Gastrocnemius medialis (tissue), 4 donors: Measurements from ENCODE around the gene POLE. TPM values are rescaled to one million over a fixed set of nuclear protein-coding genes. Genes with fewer than 3 reads are reported as not detected.

Experiments used
- ATAC-seq, 2 donors: fragments of 150-250 bp; one replicate each; pipeline ENCODE4 v1.9.1; 2016
- DNase-seq, 2 donors: peaks; one replicate each; pipeline ENCODE4 v3.0.0-alpha.2; 2019
- H3K27ac ChIP-seq, 4 donors: fragments of 200-600 bp; sonication (generic); 1 replicate in 1 of 4; 2 replicates in 3 of 4; pipeline ENCODE4 v1.5.1; 2016 to 2018; ENCODE audit warnings: mild to moderate bottlenecking in 2 of 4, moderate library complexity in 1 of 4
- H3K27me3 ChIP-seq, 3 donors: fragments of 200-600 bp; sonication (generic) in 2 of 3; 1 replicate in 1 of 3; 2 replicates in 2 of 3; pipeline versions ENCODE4 v1.5.1 to v1.6.0; 2016 to 2019; ENCODE audit warnings: mild to moderate bottlenecking in 1 of 3, moderate library complexity in 1 of 3
- H3K36me3 ChIP-seq, 2 donors: fragments of 200-600 bp; sonication (generic) in 1 of 2; one replicate each; pipeline ENCODE4 v1.5.1; 2017 to 2018
- H3K4me1 ChIP-seq, 2 donors: fragments of 200-600 bp; sonication (generic) in 1 of 2; one replicate each; pipeline ENCODE4 v1.5.1; 2016 to 2017; ENCODE audit warnings: mild to moderate bottlenecking in 2 of 2
- H3K4me3 ChIP-seq, 4 donors: fragments of 200-600 bp; sonication (generic) in 3 of 4; 1 replicate in 1 of 4; 2 replicates in 3 of 4; pipeline ENCODE4 v1.5.1; 2016 to 2019; ENCODE audit warnings: mild to moderate bottlenecking in 2 of 4
- H3K9me3 ChIP-seq, 3 donors: fragments of 200-600 bp; sonication (generic) in 2 of 3; 1 replicate in 1 of 3; 2 replicates in 2 of 3; pipeline ENCODE4 v1.5.1; 2016 to 2019
- POLR2A ChIP-seq, 2 donors: fragments of 450-650 bp; IDR thresholded peaks; one replicate each; pipeline ENCODE4 v1.6.1; 2017; ENCODE audit warnings: antibody characterized with exemption in 2 of 2, mild to moderate bottlenecking in 2 of 2, moderate library complexity in 2 of 2
- in situ Hi-C, 4 donors: fragments of 200-750 bp; cut with MboI; loops; one replicate each; pipeline versions ENCODE4 v1.15.0 to v1.8.0; 2017; ENCODE audit warnings: low sequenced_read_pairs in 4 of 4
- intact Hi-C: fragments of 100-400 bp; cut with DNase I; formaldehyde crosslinking; loops from one replicate; pipeline ENCODE4 v1.15.1; 2023; ENCODE audit warnings: low total_unique reads
- total RNA-seq, 4 donors: library from RNA; depleted of rRNA; stranded (reverse); fragments of >200 nt; gene quantifications; one replicate each; pipeline versions ENCODE4 v1.1.0 to v1.2.3, GENCODE V29; 2016
- TF ChIP-seq, protein P1 (sequence below), 5 experiments: fragments of 450-650 bp in 3 of 5; fragments of 200-600 bp in 2 of 5; sonication (generic) in 2 of 5; IDR thresholded peaks in 4 of 5; conservative IDR thresholded peaks in 1 of 5; 1 replicate in 4 of 5; 2 replicates in 1 of 5; pipeline ENCODE4 v1.5.1; 2016 to 2019; ENCODE audit warnings: antibody characterized with exemption in 5 of 5, mild to moderate bottlenecking in 3 of 5, moderate library complexity in 3 of 5

POLE gene
- total RNA-seq, 4 donors from 2014 or later: 7.1 to 18.7 (median 11.1) TPM

DNA sequence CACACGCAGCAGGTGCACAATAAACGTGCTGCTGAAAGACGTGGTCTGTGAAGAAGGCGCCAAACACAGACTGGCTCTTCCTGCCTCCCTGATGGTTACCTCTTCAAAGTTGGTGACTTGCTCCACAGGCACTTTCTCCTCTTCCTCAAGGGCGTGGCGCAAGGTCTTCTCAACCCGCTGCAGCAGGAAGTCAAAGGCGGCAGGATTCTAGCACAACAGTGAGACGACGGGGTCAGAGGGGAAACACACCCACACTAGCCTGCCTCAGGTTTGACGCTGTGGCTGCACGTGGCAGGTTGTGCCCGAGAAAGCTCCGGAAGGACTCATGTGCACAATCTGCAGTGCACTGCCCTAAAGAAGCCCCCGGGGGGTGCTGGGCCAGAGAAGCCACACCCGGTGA, 15.0 kb downstream of the POLE start:
- H3K4me1 ChIP-seq: no peaks in the 10 kb centered on the region
- intact Hi-C loops (no loop called here), in situ Hi-C loops (no loop called here)
- ATAC-seq (no peak), DNase-seq (no peak)
- H3K27me3 ChIP-seq: no peaks in the 10 kb centered on the region
- TF ChIP-seq, protein P1, sequence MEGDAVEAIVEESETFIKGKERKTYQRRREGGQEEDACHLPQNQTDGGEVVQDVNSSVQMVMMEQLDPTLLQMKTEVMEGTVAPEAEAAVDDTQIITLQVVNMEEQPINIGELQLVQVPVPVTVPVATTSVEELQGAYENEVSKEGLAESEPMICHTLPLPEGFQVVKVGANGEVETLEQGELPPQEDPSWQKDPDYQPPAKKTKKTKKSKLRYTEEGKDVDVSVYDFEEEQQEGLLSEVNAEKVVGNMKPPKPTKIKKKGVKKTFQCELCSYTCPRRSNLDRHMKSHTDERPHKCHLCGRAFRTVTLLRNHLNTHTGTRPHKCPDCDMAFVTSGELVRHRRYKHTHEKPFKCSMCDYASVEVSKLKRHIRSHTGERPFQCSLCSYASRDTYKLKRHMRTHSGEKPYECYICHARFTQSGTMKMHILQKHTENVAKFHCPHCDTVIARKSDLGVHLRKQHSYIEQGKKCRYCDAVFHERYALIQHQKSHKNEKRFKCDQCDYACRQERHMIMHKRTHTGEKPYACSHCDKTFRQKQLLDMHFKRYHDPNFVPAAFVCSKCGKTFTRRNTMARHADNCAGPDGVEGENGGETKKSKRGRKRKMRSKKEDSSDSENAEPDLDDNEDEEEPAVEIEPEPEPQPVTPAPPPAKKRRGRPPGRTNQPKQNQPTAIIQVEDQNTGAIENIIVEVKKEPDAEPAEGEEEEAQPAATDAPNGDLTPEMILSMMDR (IDR thresholded peaks at IDR 0.05 in 4 of 5, conservative IDR thresholded peaks at IDR 0.05 in 1 of 5): no peak
- TF ChIP-seq POLR2A (IDR thresholded peaks at IDR 0.05): no peak
- no peaks in the 10 kb centered on the region for H3K9me3 ChIP-seq
- no peak overlapping the region for H3K4me3 ChIP-seq
- peaks cover 3 to 68% of the 10 kb centered on the region in 2 donors for H3K36me3 ChIP-seq
- no peak overlapping the region for H3K27ac ChIP-seq

DNA sequence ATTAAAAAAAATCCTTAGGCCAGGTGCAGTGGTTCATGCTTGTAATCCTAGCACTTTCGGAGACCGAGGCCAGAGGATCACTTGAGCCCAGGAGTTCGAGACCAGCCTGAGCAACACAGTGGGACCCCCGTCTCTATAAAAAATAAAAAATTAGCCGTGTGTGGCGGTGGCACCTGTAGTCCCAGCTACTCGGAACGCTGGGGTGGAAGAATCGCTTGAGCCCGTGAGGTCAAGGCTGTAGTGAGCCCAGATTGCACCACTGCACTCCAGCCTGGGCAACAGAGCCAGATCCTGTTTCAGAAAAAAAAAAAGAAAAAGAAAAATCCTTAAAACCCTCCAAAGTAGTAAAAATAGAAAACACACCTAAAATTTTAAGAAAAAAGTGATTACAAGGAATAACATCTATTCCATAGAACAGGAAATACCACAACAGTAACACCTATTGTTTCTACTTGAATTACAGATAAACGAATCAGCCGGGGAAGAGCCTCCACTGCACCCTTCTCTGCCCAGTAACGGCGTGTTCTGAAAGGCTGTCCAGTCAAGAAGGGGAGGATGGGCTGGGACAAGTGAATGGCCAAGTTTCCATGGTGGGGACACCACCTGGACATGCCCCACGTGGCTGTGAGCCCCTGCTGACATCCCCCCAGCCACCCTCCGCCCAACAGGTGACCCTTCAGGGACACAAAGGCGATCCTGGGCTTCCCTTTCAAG, 17.8 kb downstream of the POLE start:
- H3K27me3 ChIP-seq: no peaks in the 10 kb centered on the region
- TF ChIP-seq, protein P1 (IDR thresholded peaks at IDR 0.05 in 4 of 5, conservative IDR thresholded peaks at IDR 0.05 in 1 of 5): no peak
- no peak for TF ChIP-seq POLR2A (IDR thresholded peaks at IDR 0.05)
- in situ Hi-C loops: no loop called here
- intact Hi-C loops: no loop called here
- no peak overlapping the region for H3K27ac ChIP-seq
- no peaks in the 10 kb centered on the region for H3K9me3 ChIP-seq
- DNase-seq: no peak
- H3K36me3 ChIP-seq: peaks cover 0 to 71% of the 10 kb centered on the region in 2 donors
- no peaks in the 10 kb centered on the region for H3K4me1 ChIP-seq
- no peak for ATAC-seq
- no peak overlapping the region for H3K4me3 ChIP-seq

DNA sequence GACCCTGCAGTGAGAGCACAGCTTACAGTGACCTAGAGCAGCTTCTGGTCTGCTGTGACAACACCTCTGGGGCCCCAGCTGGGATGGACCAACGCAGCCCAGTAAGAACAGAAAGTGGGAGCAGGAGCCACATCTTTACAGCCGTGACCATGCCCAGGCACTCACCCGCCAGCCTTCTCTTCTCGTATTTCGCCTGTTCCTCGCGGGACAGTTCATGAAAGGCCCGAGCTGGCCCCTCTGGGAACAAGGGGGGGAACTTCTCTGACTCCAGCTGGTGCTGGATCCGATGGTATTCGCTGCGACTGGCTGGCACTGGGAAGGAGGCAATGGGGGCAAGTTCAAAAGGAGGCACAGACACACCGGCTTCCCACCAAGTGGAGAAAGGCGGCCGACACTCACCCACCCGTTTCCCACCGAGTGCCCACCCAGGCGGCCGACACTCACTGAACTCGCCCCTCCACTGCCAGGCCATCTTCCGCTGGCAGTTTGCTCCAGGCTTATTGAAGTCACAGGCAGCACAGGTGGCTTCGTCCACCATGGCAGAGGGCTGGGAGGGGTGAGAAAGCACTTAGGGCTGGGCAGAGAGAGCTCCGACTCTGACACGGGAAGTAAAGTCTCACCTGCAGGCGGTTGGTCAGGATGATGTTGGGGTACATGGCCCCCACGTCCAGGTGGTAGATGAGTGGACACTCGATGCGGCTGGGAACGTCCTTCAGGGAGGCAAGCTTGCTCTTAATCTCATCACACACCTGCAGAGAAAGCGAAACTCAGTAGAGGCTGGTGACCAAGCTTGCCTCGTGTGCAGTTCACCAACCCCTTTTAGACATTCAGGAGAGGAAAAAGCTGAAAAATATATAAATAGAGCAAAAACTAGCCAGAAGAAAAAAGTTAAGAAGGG, 18.7 kb downstream of the POLE start:
- H3K36me3 ChIP-seq: peaks cover 0 to 77% of the 10 kb centered on the region in 2 donors
- intact Hi-C loops (no loop called here), in situ Hi-C loops (no loop called here)
- no peaks in the 10 kb centered on the region for H3K4me1 ChIP-seq
- H3K4me3 ChIP-seq: no peak overlapping the region
- H3K27me3 ChIP-seq: no peaks in the 10 kb centered on the region
- H3K27ac ChIP-seq: no peak overlapping the region
- DNase-seq (no peak), ATAC-seq (no peak)
- TF ChIP-seq POLR2A (IDR thresholded peaks at IDR 0.05): no peak
- TF ChIP-seq, protein P1 (IDR thresholded peaks at IDR 0.05 in 4 of 5, conservative IDR thresholded peaks at IDR 0.05 in 1 of 5): no peak
- H3K9me3 ChIP-seq: no peaks in the 10 kb centered on the region

DNA sequence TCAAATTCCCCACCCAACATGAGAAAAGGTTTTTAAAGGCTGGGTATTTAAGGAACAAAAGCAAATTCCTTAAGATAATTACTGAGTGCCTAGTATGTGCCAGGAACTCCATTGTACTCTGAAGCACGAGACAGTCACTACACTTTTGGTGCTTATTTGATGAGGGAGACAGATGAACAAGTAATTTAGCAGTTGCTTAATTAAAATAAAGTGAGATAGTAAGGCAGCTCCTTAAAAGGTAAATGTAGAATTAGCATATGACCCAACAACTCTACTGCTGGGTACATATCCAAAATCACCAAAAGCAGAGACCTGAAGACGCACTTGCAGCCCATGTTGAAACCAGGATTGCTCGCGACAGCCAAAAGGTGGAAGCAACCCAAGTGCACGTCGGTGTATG, 21.3 kb downstream of the POLE start:
- Histone ChIP-seq H3K9me3 (no peaks in the 10 kb centered on the region), H3K4me1 (no peaks in the 10 kb centered on the region), H3K4me3 (no peak overlapping the region), H3K27ac (no peak overlapping the region), H3K36me3 (peaks cover 0 to 84% of the 10 kb centered on the region in 2 donors), H3K27me3 (no peaks in the 10 kb centered on the region)
- in situ Hi-C loops: no loop called here
- TF ChIP-seq, protein P1 (IDR thresholded peaks at IDR 0.05 in 4 of 5, conservative IDR thresholded peaks at IDR 0.05 in 1 of 5): no peak
- TF ChIP-seq POLR2A (IDR thresholded peaks at IDR 0.05): no peak
- intact Hi-C loops: no loop called here
- no peak for ATAC-seq
- no peak for DNase-seq
